HepG2 (cell line): Measurements from ENCODE around the gene KCND2. TPM values are rescaled to one million over a fixed set of nuclear protein-coding genes. Genes with fewer than 3 reads are reported as not detected.

Experiments used
- ATAC-seq: fragments of 200-7000 bp; cut with Tn5 transposase; 3 replicates; pipeline ENCODE4 v1.9.1; 2020; ENCODE audit warnings: mild to moderate bottlenecking, moderate library complexity
- BruUV-seq: library from RNA; stranded (reverse); fragments of 400-500 nt; replicated peaks from 2 replicates; lab custom pipeline; 2021; lab: Mats Ljungman, UMichigan
- CTCF ChIA-PET: fragments of 300-600 bp; formaldehyde crosslinking; extraction: SDS; loops from one replicate; lab custom pipeline; 2021; ENCODE audit warnings: low total read pairs, inconsistent platforms, low intra/inter-chr PET ratio; lab: Yijun Ruan, JAX
- POLR2A ChIA-PET: fragments of 350-600 bp; sonication (Branson Sonifier 250); formaldehyde crosslinking; loops from one replicate; lab custom pipeline; 2020; ENCODE audit warnings: antibody characterized with exemption, inconsistent platforms; lab: Yijun Ruan, JAX
- DNase-seq: peaks from one replicate; pipeline ENCODE4 v3.0.0-alpha.2; 2015; ENCODE audit warnings: low spot score
- FAIRE-seq: peaks from 3 replicates; lab custom pipeline; 2011; peaks lifted over from hg19 to GRCh38; lab: Jason Lieb, UNC
- H2AFZ ChIP-seq: one replicate; pipeline ENCODE4 v1.6.1; 2011; ENCODE audit warnings: low read length, inconsistent platforms
- H3K27ac ChIP-seq: fragments of 300-600 bp; 3 replicates; pipeline ENCODE4 v1.8.0; 2011; ENCODE audit warnings: mixed run types, mild to moderate bottlenecking, mixed read lengths, low read length, inconsistent platforms; ENCODE audit not compliant: insufficient read depth; ENCODE audit errors: extremely low read length
- H3K27me3 ChIP-seq, 2 experiments: fragments of 200-600 bp in 1 of 2; 2 replicates in 1 of 2; 3 replicates in 1 of 2; pipeline versions ENCODE4 v1.6.0 to v1.8.0; 2011; ENCODE audit warnings: low read length in 2 of 2, mild to moderate bottlenecking in 2 of 2, moderate library complexity in 2 of 2, inconsistent platforms in 1 of 2; ENCODE audit not compliant: insufficient read depth in 2 of 2, control insufficient read depth in 1 of 2
- H3K36me3 ChIP-seq, 2 experiments: fragments of 200-600 bp in 1 of 2; replicated peaks in 1 of 2; 2 replicates in 1 of 2; 3 replicates in 1 of 2; pipeline versions ENCODE4 v1.5.1 to v1.8.0; 2011; ENCODE audit warnings: low read length in 2 of 2, inconsistent platforms in 1 of 2; ENCODE audit not compliant: insufficient read depth in 2 of 2, control insufficient read depth in 1 of 2
- H3K4me1 ChIP-seq: 2 replicates; pipeline ENCODE4 v1.5.1; 2012; ENCODE audit warnings: low read length, inconsistent platforms; ENCODE audit not compliant: insufficient read depth
- H3K4me2 ChIP-seq: 2 replicates; pipeline ENCODE4 v1.6.0; 2011; ENCODE audit warnings: low read depth, low read length, inconsistent platforms
- H3K4me3 ChIP-seq, 3 experiments: fragments of 200-600 bp in 1 of 3; sonication (generic), shearing (Covaris generic) in 1 of 3; replicated peaks in 1 of 3; 2 replicates each; pipeline ENCODE4 v1.5.1; 2011 to 2016; ENCODE audit warnings: low read length in 3 of 3, inconsistent platforms in 2 of 3, low read depth in 2 of 3, mild to moderate bottlenecking in 2 of 3, control low read depth in 1 of 3, mixed read lengths in 1 of 3; ENCODE audit not compliant: insufficient read depth in 1 of 3
- H3K79me2 ChIP-seq: one replicate; pipeline ENCODE4 v1.6.1; 2011; ENCODE audit warnings: low read length, inconsistent platforms; ENCODE audit not compliant: insufficient read depth
- H3K9ac ChIP-seq: 2 replicates; pipeline ENCODE4 v1.6.0; 2011; ENCODE audit warnings: mild to moderate bottlenecking, low read depth, low read length, inconsistent platforms; ENCODE audit not compliant: insufficient read depth
- H3K9me3 ChIP-seq: 2 replicates; pipeline ENCODE4 v1.5.1; 2012; ENCODE audit warnings: mild to moderate bottlenecking, low read length
- H4K20me1 ChIP-seq: 2 replicates; pipeline ENCODE4 v1.6.0; 2011; ENCODE audit warnings: inconsistent platforms, mild to moderate bottlenecking, low read length, moderate library complexity; ENCODE audit not compliant: insufficient read depth
- FLYWCH1 ChIP-seq: sonication (generic); formaldehyde crosslinking; IDR thresholded peaks from 2 replicates; pipeline ENCODE4 v1.8.1; 2023; ENCODE audit warnings: mild to moderate bottlenecking, missing genetic modification reagents
- NFATC3 ChIP-seq: sonication (generic); formaldehyde crosslinking; IDR thresholded peaks from 2 replicates; pipeline ENCODE4 v1.5.1; 2020; ENCODE audit warnings: mild to moderate bottlenecking, missing genetic modification reagents
- SYNCRIP ChIP-seq: fragments of 200-400 bp; formaldehyde crosslinking; IDR thresholded peaks from 2 replicates; pipeline ENCODE4 v1.6.1; 2018; ENCODE audit warnings: mild to moderate bottlenecking, low read depth, low read length; ENCODE audit not compliant: insufficient read depth
- ZNF333 ChIP-seq: sonication (generic); formaldehyde crosslinking; IDR thresholded peaks from 2 replicates; pipeline ENCODE4 v1.4.0; 2020; ENCODE audit warnings: mild to moderate bottlenecking, missing genetic modification reagents, borderline replicate concordance
- WGBS: methylation state at CpG from one replicate; pipeline ENCODE4 v1.1.6; 2017; ENCODE audit warnings: low lambda C conversion rate; 5-methylcytosine and 5-hydroxymethylcytosine counted together
- in situ Hi-C: cut with HindIII; loops from 2 replicates; pipeline ENCODE4 v1.10.0; 2017; ENCODE audit warnings: low pct_unique_long_range_greater_than_20kb; ENCODE audit not compliant: extremely low pct_ligation_motif_present
- intact Hi-C: fragments of 100-400 bp; cut with micrococcal nuclease; formaldehyde crosslinking; loops from one replicate; pipeline ENCODE4 v1.10.0; 2022; ENCODE audit not compliant: unreplicated experiment
- polyA plus RNA-seq, 8 experiments: library from polyadenylated mRNA; depleted of rRNA in 3 of 8; stranded (reverse) in 7 of 8; unstranded in 1 of 8; fragments of >200 nt; fragmentation: Illumina TruSeq in 4 of 8; extraction: Trizol in 4 of 8; gene quantifications; 2 replicates each; pipeline versions ENCODE4 v1.2.1 to v1.2.3, GENCODE V29; 2011 to 2016; ENCODE audit warnings: low read depth in 4 of 8, missing spikeins in 1 of 8, mixed read lengths in 1 of 8; ENCODE audit not compliant: insufficient read depth in 1 of 8
- total RNA-seq, 5 experiments: library from RNA; depleted of rRNA; stranded (reverse); fragments of >200 nt; fragmentation: Illumina TruSeq; extraction: Trizol; gene quantifications; 2 replicates each; pipeline ENCODE4 v1.2.3, GENCODE V29; 2016; ENCODE audit warnings: low read depth in 1 of 5
- TF ChIP-seq, protein P1 (sequence below): sonication (generic); formaldehyde crosslinking; IDR thresholded peaks from 2 replicates; pipeline ENCODE4 v1.8.0; 2022; ENCODE audit warnings: missing genetic modification reagents, low read depth, mild to moderate bottlenecking, borderline replicate concordance
- TF ChIP-seq, protein P2 (sequence below): IDR thresholded peaks from 2 replicates; pipeline ENCODE4 v1.6.1; 2016; ENCODE audit warnings: mild to moderate bottlenecking, missing biosample characterization, missing genetic modification reagents

KCND2 gene
- total and polyA plus RNA-seq, 2 of the 13 experiments (the other 11 are each of a cell fraction or from before 2014, with no cell fraction given), result not detected

DNA sequence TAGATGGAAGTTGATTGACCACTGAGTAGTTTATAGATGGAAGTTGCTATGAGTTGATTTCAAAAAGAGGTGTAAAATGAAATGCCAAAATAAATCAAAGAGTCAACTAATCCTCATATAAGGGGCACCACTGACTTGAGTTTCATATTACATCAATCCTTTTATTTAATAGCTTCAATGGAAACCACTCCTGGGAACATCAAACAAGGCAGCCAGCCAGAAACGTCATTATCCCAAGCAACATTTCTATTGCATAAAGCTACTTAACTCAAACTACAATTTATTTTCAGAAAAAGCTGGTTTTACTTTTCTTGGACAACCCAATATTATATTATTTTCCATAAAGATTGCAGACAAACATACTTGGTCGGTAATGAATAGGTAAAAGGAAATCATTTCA is 422.9 kb downstream of the KCND2 start:
- in situ Hi-C loops, result no loop called here
- ChIA-PET POLR2A (no interaction called here), CTCF (no interaction called here)
- WGBS, result 1% methylated on average over 2 of the region's 2 CpGs
- no peaks in the 10 kb centered on the region for H3K9me3 ChIP-seq
- TF ChIP-seq, protein P1, sequence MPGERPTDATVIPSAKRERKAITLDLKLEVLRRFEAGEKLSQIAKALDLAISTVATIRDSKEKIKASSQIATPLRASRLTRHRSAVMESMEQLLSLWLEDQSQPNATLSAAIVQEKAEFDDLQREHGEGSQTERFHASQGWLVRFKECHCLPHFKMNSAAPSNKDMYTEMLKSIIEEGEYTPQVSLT, result no peak
- no peak for TF ChIP-seq NFATC3 (CRISPR knock-in tag)
- H3K9ac ChIP-seq, result no peak overlapping the region
- H3K36me3 ChIP-seq, result no peaks in the 10 kb centered on the region
- no peak overlapping the region for H3K4me3 ChIP-seq
- no peak overlapping the region for H3K4me2 ChIP-seq
- no peaks in the 10 kb centered on the region for H3K27me3 ChIP-seq
- H3K27ac ChIP-seq, result no peak overlapping the region
- H3K4me1 ChIP-seq, result no peaks in the 10 kb centered on the region
- no peaks in the 10 kb centered on the region for H3K79me2 ChIP-seq
- H2AFZ ChIP-seq, result no peak overlapping the region
- ATAC-seq, result no peak
- no TSS peak for BruUV-seq
- intact Hi-C loops, result no loop called here
- no peak for DNase-seq
- FAIRE-seq, result no peak
- H4K20me1 ChIP-seq, result no peaks in the 10 kb centered on the region

DNA sequence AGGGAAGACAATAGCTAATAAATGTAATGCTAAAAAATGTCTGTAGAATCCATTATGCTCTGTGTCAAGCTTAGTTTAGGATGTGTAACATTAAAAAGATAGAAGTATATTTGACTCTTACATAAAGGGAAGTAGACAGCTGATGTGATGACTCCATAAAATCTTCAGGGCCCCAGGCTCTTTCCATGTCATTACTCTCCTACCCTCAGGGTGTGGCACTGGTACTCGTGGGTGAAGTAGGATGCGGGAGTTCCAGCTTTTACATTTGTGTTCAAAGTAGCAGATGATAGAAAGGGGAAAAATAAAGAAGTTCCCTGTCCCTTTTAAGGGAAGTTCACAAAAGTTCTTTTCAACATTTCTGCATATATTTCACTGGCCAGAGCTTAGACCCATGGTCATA is 427.8 kb downstream of the KCND2 start:
- Histone ChIP-seq H3K9me3 (no peaks in the 10 kb centered on the region), H3K36me3 (no peaks in the 10 kb centered on the region), H4K20me1 (no peaks in the 10 kb centered on the region), H2AFZ (no peak overlapping the region), H3K4me2 (no peak overlapping the region), H3K9ac (no peak overlapping the region), H3K79me2 (no peaks in the 10 kb centered on the region), H3K27ac (no peak overlapping the region), H3K27me3 (no peaks in the 10 kb centered on the region), H3K4me3 (no peak overlapping the region), H3K4me1 (no peaks in the 10 kb centered on the region)
- FAIRE-seq, result no peak
- ATAC-seq, result no peak
- in situ Hi-C loops, result no loop called here
- TF ChIP-seq FLYWCH1 (CRISPR knock-in tag), result no peak
- TF ChIP-seq, protein P2, sequence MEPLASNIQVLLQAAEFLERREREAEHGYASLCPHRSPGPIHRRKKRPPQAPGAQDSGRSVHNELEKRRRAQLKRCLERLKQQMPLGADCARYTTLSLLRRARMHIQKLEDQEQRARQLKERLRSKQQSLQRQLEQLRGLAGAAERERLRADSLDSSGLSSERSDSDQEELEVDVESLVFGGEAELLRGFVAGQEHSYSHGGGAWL (CRISPR knock-in tag), result no peak
- no peak for TF ChIP-seq ZNF333 (CRISPR knock-in tag)
- TF ChIP-seq SYNCRIP, result no peak
- DNase-seq, result no peak
- 0% methylated on average over 2 of the region's 2 CpGs for WGBS
- ChIA-PET POLR2A (no interaction called here), CTCF (no interaction called here)
- intact Hi-C loops, result no loop called here
- no TSS peak for BruUV-seq
